PC-9 (cell line): ENCODE data around the gene RBMS3. TPM values are rescaled to one million over a fixed set of nuclear protein-coding genes. Genes with fewer than 3 reads are reported as not detected.

Experiments
- BruUV-seq: library from RNA; stranded (reverse); fragments of 400-500 nt; replicated peaks from 2 replicates; lab custom pipeline; 2021; lab: Mats Ljungman, UMichigan
- CTCF ChIA-PET: fragments of 300-600 bp; sonication (Branson Sonifier 250); formaldehyde crosslinking; loops from one replicate; lab custom pipeline; 2022; ENCODE audit warnings: antibody characterized with exemption; lab: Charles Lee
- POLR2A ChIA-PET: fragments of 300-600 bp; sonication (Branson Sonifier 250); formaldehyde crosslinking; loops from one replicate; lab custom pipeline; 2022; ENCODE audit warnings: antibody characterized with exemption; ENCODE audit not compliant: unreplicated experiment; lab: Charles Lee
- DNase-seq, 2 experiments: peaks; one replicate each; pipeline versions ENCODE4 v3.0.0 to v3.0.0-alpha.2; 2015 to 2022; ENCODE audit warnings: mixed read lengths in 1 of 2
- H2AFZ ChIP-seq: fragments of 200-600 bp; sonication (generic); 2 replicates; pipeline ENCODE4 v1.8.1; 2017; ENCODE audit warnings: antibody characterized with exemption
- H3F3A ChIP-seq: fragments of 200-600 bp; sonication (generic); 2 replicates; pipeline ENCODE4 v1.8.1; 2017; ENCODE audit warnings: antibody characterized with exemption, mild to moderate bottlenecking, low read depth; ENCODE audit not compliant: insufficient read depth
- H3K27ac ChIP-seq: fragments of 200-600 bp; sonication (generic); 2 replicates; pipeline ENCODE4 v1.6.1; 2016; ENCODE audit warnings: mixed run types
- H3K27me3 ChIP-seq: fragments of 200-600 bp; sonication (generic); 2 replicates; pipeline ENCODE4 v1.6.1; 2016; ENCODE audit warnings: low read depth, mixed run types; ENCODE audit not compliant: insufficient read depth
- H3K36me3 ChIP-seq: fragments of 200-600 bp; sonication (generic); 2 replicates; pipeline ENCODE4 v1.6.1; 2016; ENCODE audit warnings: low read depth, mixed run types
- H3K4me1 ChIP-seq: fragments of 200-600 bp; sonication (generic); replicated peaks from 2 replicates; pipeline ENCODE4 v1.6.1; 2016; ENCODE audit warnings: mixed run types; ENCODE audit not compliant: insufficient read depth
- H3K4me2 ChIP-seq: fragments of 200-600 bp; sonication (generic); 2 replicates; pipeline ENCODE4 v1.6.1; 2017; ENCODE audit warnings: mixed run types
- H3K4me3 ChIP-seq: fragments of 200-600 bp; sonication (generic); 2 replicates; pipeline ENCODE4 v1.6.1; 2016; ENCODE audit warnings: mixed run types
- H3K79me2 ChIP-seq: fragments of 200-600 bp; sonication (generic); 2 replicates; pipeline ENCODE4 v1.6.1; 2017; ENCODE audit warnings: low read depth, mixed run types
- H3K9me2 ChIP-seq: fragments of 200-600 bp; sonication (generic); 2 replicates; pipeline ENCODE4 v1.8.1; 2017; ENCODE audit warnings: mild to moderate bottlenecking; ENCODE audit not compliant: insufficient read depth
- H3K9me3 ChIP-seq: fragments of 200-600 bp; sonication (generic); 2 replicates; pipeline ENCODE4 v1.8.1; 2016; ENCODE audit warnings: low read depth; ENCODE audit not compliant: insufficient read depth
- H4K20me1 ChIP-seq: fragments of 200-600 bp; sonication (generic); 2 replicates; pipeline ENCODE4 v1.8.1; 2017; ENCODE audit not compliant: insufficient read depth
- EZH2 ChIP-seq: fragments of 200-600 bp; sonication (generic); IDR thresholded peaks from 2 replicates; pipeline ENCODE4 v1.8.0; 2017; ENCODE audit warnings: antibody characterized with exemption, low read depth
- intact Hi-C: fragments of 100-400 bp; cut with micrococcal nuclease; formaldehyde crosslinking; loops from one replicate; pipeline ENCODE4 v1.10.0; 2022; ENCODE audit not compliant: unreplicated experiment
- total RNA-seq: library from RNA; stranded (reverse); gene quantifications from 2 replicates; pipeline ENCODE4 v1.2.3, GENCODE V29; 2021
- TF ChIP-seq, protein P1 (sequence below): fragments of 200-600 bp; sonication (generic); conservative IDR thresholded peaks from 2 replicates; pipeline ENCODE4 v1.6.1; 2017; ENCODE audit warnings: mixed run types, antibody characterized with exemption, mild to moderate bottlenecking, moderate library complexity

Gene RBMS3
- total RNA-seq, 1 experiment from 2014 or later, result 3.5 TPM

GRCh38 chr3:29429055-29429679 is 148.3 kb downstream of the RBMS3 start:
- POLR2A ChIA-PET, result no interaction called here
- Histone ChIP-seq H3K9me2 (no peaks in the 10 kb centered on the region), H3K4me1 (no peaks in the 10 kb centered on the region), H3K79me2 (no peaks in the 10 kb centered on the region), H3K36me3 (no peaks in the 10 kb centered on the region), H4K20me1 (no peaks in the 10 kb centered on the region), H3K4me2 (no peak overlapping the region), H3K9me3 (no peaks in the 10 kb centered on the region), H3K27me3 (no peaks in the 10 kb centered on the region), H3K27ac (no peak overlapping the region), H2AFZ (no peak overlapping the region), H3F3A (no peaks in the 10 kb centered on the region), H3K4me3 (no peak overlapping the region)
- TF ChIP-seq EZH2, result no peak
- TF ChIP-seq, protein P1, sequence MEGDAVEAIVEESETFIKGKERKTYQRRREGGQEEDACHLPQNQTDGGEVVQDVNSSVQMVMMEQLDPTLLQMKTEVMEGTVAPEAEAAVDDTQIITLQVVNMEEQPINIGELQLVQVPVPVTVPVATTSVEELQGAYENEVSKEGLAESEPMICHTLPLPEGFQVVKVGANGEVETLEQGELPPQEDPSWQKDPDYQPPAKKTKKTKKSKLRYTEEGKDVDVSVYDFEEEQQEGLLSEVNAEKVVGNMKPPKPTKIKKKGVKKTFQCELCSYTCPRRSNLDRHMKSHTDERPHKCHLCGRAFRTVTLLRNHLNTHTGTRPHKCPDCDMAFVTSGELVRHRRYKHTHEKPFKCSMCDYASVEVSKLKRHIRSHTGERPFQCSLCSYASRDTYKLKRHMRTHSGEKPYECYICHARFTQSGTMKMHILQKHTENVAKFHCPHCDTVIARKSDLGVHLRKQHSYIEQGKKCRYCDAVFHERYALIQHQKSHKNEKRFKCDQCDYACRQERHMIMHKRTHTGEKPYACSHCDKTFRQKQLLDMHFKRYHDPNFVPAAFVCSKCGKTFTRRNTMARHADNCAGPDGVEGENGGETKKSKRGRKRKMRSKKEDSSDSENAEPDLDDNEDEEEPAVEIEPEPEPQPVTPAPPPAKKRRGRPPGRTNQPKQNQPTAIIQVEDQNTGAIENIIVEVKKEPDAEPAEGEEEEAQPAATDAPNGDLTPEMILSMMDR, result no peak
- DNase-seq, result no peak
- CTCF ChIA-PET, result no interaction called here
- BruUV-seq, result no TSS peak
- intact Hi-C loops, result no loop called here

DNA sequence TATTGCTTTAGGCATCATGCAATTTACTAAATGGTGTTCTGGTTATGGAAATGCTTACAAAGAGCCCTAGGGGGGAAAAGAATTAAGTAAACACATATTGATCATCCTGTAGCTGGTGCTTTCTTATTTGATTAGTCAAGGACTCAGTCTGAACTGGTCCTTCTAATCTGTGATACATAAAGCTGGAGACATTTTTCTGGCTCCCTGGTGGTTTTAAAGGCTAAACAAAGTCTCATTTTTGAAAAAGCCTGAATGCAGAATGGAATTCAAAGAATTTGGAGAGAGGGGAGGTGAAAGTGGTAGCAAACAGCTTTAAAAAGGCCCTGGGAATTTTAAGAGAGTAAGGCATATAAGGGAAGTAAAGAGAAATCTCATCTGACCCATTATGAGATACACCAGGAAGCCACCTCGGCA is 149.7 kb downstream of the RBMS3 start:
- Histone ChIP-seq H3K79me2 (no peaks in the 10 kb centered on the region), H3K4me3 (no peak overlapping the region), H3K36me3 (no peaks in the 10 kb centered on the region), H3K27ac (no peak overlapping the region), H3K27me3 (no peaks in the 10 kb centered on the region), H3K4me1 (no peaks in the 10 kb centered on the region), H3F3A (no peaks in the 10 kb centered on the region), H3K4me2 (no peak overlapping the region), H3K9me2 (no peaks in the 10 kb centered on the region), H2AFZ (no peak overlapping the region), H3K9me3 (no peaks in the 10 kb centered on the region), H4K20me1 (no peaks in the 10 kb centered on the region)
- ChIA-PET POLR2A (no interaction called here), CTCF (interaction anchor here (0.6 kb wide), 1 partner anchor 149 kb away, joined by 7 read pairs; no protein-coding TSS in a partner anchor)
- no TSS peak for BruUV-seq
- no peak for DNase-seq
- intact Hi-C loops, result no loop called here
- TF ChIP-seq, protein P1, result no peak
- TF ChIP-seq EZH2, result no peak

GRCh38 chr3:29436612-29437323 is 155.9 kb downstream of the RBMS3 start:
- Histone ChIP-seq H3K36me3 (no peaks in the 10 kb centered on the region), H3K4me3 (no peak overlapping the region), H3F3A (no peaks in the 10 kb centered on the region), H3K79me2 (no peaks in the 10 kb centered on the region), H2AFZ (no peak overlapping the region), H3K9me3 (no peaks in the 10 kb centered on the region), H3K4me2 (no peak overlapping the region), H3K4me1 (no peaks in the 10 kb centered on the region), H3K9me2 (no peaks in the 10 kb centered on the region), H4K20me1 (no peaks in the 10 kb centered on the region), H3K27ac (no peak overlapping the region), H3K27me3 (no peaks in the 10 kb centered on the region)
- intact Hi-C loops, result no loop called here
- TF ChIP-seq, protein P1, result no peak
- TF ChIP-seq EZH2, result no peak
- no TSS peak for BruUV-seq
- CTCF ChIA-PET, result no interaction called here
- no peak for DNase-seq
- POLR2A ChIA-PET, result no interaction called here
